ENCODE results near the gene VDAC1. TPM values are rescaled to one million over a fixed set of nuclear protein-coding genes. Genes with fewer than 3 reads are reported as not detected.

The VDAC1 gene
- total and polyA plus RNA-seq, 2 experiments from 2014 or later, result 216 to 282 TPM

DNA sequence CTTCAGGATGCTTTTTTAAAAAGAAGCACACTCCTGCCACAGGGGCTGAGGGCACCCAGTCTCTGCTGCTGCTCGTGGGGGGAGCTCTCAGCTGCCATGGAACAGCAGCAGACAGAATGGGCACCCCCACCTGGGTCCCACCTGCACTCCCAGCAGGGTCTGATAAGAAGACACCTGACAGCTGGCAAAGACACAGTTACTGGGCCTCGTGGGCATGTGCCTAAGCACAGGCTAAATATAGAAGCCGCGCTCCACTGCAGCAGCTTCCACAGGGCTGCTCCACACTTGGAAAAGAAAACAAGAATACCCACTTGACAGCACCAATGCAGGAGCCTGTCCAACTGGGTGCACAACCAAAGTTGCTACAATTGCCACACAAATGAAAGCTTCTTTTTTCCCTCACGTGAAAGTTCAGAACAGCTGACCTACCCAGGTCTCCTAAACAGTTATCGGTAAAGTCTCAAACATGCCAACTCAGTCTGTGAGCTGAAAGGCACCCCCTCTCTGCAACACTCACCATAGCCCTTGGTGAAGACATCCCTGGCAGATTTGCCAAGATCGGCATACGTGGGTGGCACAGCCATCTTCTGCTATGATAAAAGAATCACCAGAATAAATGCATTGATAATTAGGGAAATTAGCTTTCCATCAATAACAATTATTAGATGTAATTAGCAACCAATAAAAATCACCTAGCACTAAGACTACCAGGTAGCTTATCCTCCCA is 12.2 kb downstream of the VDAC1 start:
- H4K20me1 ChIP-seq (ENCODE audit: insufficient read depth, poor library complexity, severe bottlenecking), result peaks cover 74% of the 10 kb centered on the region
- no peak overlapping the region for H3K27ac ChIP-seq
- peaks cover 100% of the 10 kb centered on the region for H3K79me2 ChIP-seq
- no peak overlapping the region for H3K4me2 ChIP-seq
- H3K36me3 ChIP-seq (replicated peaks; ENCODE audit: insufficient read depth, low read depth), result no peaks in the 10 kb centered on the region
- WGBS (ENCODE audit: low lambda C conversion rate, missing lambda C conversion rate), result 89% methylated on average over 8 of the region's 8 CpGs
- H2AFZ ChIP-seq, result no peak overlapping the region
- no peaks in the 10 kb centered on the region for H3K9me2 ChIP-seq (replicated peaks; ENCODE audit: insufficient read depth)
- no peaks in the 10 kb centered on the region for H3K27me3 ChIP-seq
- TF ChIP-seq, protein P1, sequence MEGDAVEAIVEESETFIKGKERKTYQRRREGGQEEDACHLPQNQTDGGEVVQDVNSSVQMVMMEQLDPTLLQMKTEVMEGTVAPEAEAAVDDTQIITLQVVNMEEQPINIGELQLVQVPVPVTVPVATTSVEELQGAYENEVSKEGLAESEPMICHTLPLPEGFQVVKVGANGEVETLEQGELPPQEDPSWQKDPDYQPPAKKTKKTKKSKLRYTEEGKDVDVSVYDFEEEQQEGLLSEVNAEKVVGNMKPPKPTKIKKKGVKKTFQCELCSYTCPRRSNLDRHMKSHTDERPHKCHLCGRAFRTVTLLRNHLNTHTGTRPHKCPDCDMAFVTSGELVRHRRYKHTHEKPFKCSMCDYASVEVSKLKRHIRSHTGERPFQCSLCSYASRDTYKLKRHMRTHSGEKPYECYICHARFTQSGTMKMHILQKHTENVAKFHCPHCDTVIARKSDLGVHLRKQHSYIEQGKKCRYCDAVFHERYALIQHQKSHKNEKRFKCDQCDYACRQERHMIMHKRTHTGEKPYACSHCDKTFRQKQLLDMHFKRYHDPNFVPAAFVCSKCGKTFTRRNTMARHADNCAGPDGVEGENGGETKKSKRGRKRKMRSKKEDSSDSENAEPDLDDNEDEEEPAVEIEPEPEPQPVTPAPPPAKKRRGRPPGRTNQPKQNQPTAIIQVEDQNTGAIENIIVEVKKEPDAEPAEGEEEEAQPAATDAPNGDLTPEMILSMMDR (IDR thresholded peaks at IDR 0.05; ENCODE audit: poor library complexity), result no peak
- TF ChIP-seq EZH2 (IDR thresholded peaks at IDR 0.05; ENCODE audit: borderline replicate concordance), result no peak
- no peaks in the 10 kb centered on the region for H3K9me3 ChIP-seq (ENCODE audit: low read depth)
- H3K4me1 ChIP-seq (ENCODE audit: insufficient read depth), result peaks cover 43% of the 10 kb centered on the region
- DNase-seq (ENCODE audit: low spot score), result no peak
- H3K4me3 ChIP-seq, result no peak overlapping the region

- H3K9me3 ChIP-seq (ENCODE audit: low read depth), result no peaks in the 10 kb centered on the region
- H3K79me2 ChIP-seq, result peaks cover 100% of the 10 kb centered on the region
- DNase-seq (ENCODE audit: low spot score), result no peak
- H3K4me3 ChIP-seq, result no peak overlapping the region
- no peak overlapping the region for H2AFZ ChIP-seq
- no peak overlapping the region for H3K4me2 ChIP-seq
- no peak overlapping the region for H3K27ac ChIP-seq
- 76% methylated on average over 5 of the region's 5 CpGs for WGBS (ENCODE audit: low lambda C conversion rate, missing lambda C conversion rate)
- no peaks in the 10 kb centered on the region for H3K36me3 ChIP-seq (replicated peaks; ENCODE audit: insufficient read depth, low read depth)
- H3K9me2 ChIP-seq (replicated peaks; ENCODE audit: insufficient read depth), result no peaks in the 10 kb centered on the region
- H3K27me3 ChIP-seq, result no peaks in the 10 kb centered on the region
- TF ChIP-seq, protein P1 (IDR thresholded peaks at IDR 0.05; ENCODE audit: poor library complexity), result no peak
- no peak for TF ChIP-seq EZH2 (IDR thresholded peaks at IDR 0.05; ENCODE audit: borderline replicate concordance)
- TF ChIP-seq EZH2phosphoT487 (IDR thresholded peaks at IDR 0.05; ENCODE audit: low read depth, severe bottlenecking, unreplicated experiment), result no peak
- H4K20me1 ChIP-seq (ENCODE audit: insufficient read depth, poor library complexity, severe bottlenecking), result peaks cover 63% of the 10 kb centered on the region
- H3K4me1 ChIP-seq (ENCODE audit: insufficient read depth), result peaks cover 41% of the 10 kb centered on the region
Observed at GRCh38 chr5:133991171-133991910, 13.4 kb downstream of the VDAC1 start.

GRCh38 chr5:133990396-133990795 is 14.4 kb downstream of the VDAC1 start:
- no peak for TF ChIP-seq EZH2phosphoT487 (IDR thresholded peaks at IDR 0.05; ENCODE audit: low read depth, severe bottlenecking, unreplicated experiment)
- no peak for TF ChIP-seq EZH2 (IDR thresholded peaks at IDR 0.05; ENCODE audit: borderline replicate concordance)
- TF ChIP-seq, protein P1 (IDR thresholded peaks at IDR 0.05; ENCODE audit: poor library complexity), result no peak
- H3K9me2 ChIP-seq (replicated peaks; ENCODE audit: insufficient read depth), result no peaks in the 10 kb centered on the region
- H4K20me1 ChIP-seq (ENCODE audit: insufficient read depth, poor library complexity, severe bottlenecking), result peaks cover 54% of the 10 kb centered on the region
- no peaks in the 10 kb centered on the region for H3K9me3 ChIP-seq (ENCODE audit: low read depth)
- H3K27me3 ChIP-seq, result no peaks in the 10 kb centered on the region
- no peak overlapping the region for H3K4me2 ChIP-seq
- no peak for DNase-seq (ENCODE audit: low spot score)
- no peak overlapping the region for H3K27ac ChIP-seq
- no peak overlapping the region for H3K4me3 ChIP-seq
- no peak overlapping the region for H2AFZ ChIP-seq
- no peaks in the 10 kb centered on the region for H3K36me3 ChIP-seq (replicated peaks; ENCODE audit: insufficient read depth, low read depth)
- WGBS (ENCODE audit: low lambda C conversion rate, missing lambda C conversion rate), result 82% methylated on average over 6 of the region's 6 CpGs
- peaks cover 100% of the 10 kb centered on the region for H3K79me2 ChIP-seq
- H3K4me1 ChIP-seq (ENCODE audit: insufficient read depth), result peaks cover 32% of the 10 kb centered on the region
